Chondrocyte (in vitro differentiated cells): ENCODE measurements around the gene XDH. TPM values are rescaled to one million over a fixed set of nuclear protein-coding genes. Genes with fewer than 3 reads are reported as not detected.

Experiments
- DNase-seq: peaks from one replicate; pipeline ENCODE4 v3.0.0; 2021; ENCODE audit warnings: mixed read lengths, low spot score
- H3K27ac Mint-ChIP-seq: one replicate; pipeline ENCODE4 v1.8.0; 2021; ENCODE audit warnings: mild to moderate bottlenecking, moderate library complexity, mixed read lengths; ENCODE audit not compliant: unreplicated experiment
- H3K27me3 Mint-ChIP-seq: 2 replicates; pipeline ENCODE4 v1.8.0; 2021; ENCODE audit warnings: low read depth, mixed read lengths
- H3K36me3 Mint-ChIP-seq: 2 replicates; pipeline ENCODE4 v1.8.0; 2021; ENCODE audit warnings: low read depth, mixed read lengths
- H3K4me1 Mint-ChIP-seq: 2 replicates; pipeline ENCODE4 v1.8.0; 2021; ENCODE audit warnings: low read depth, mild to moderate bottlenecking, mixed read lengths
- H3K4me3 Mint-ChIP-seq: one replicate; pipeline ENCODE4 v1.8.0; 2021; ENCODE audit warnings: mild to moderate bottlenecking, moderate library complexity, mixed read lengths; ENCODE audit not compliant: unreplicated experiment
- H3K9me3 Mint-ChIP-seq: 2 replicates; pipeline ENCODE4 v1.8.0; 2021; ENCODE audit warnings: low read depth, mixed read lengths
- total RNA-seq: library from RNA; stranded (reverse); gene quantifications from 3 replicates; pipeline ENCODE4 v1.2.1, GENCODE V29; 2021
- TF ChIP-seq, protein P1 (sequence below): fragments of 200-600 bp; sonication (generic); IDR thresholded peaks from 2 replicates; pipeline ENCODE4 v1.5.0; 2021; ENCODE audit warnings: antibody characterized with exemption, mild to moderate bottlenecking, moderate library complexity

Gene XDH
- total RNA-seq, 1 donor from 2014 or later = 0.12 TPM

- TF ChIP-seq, protein P1, sequence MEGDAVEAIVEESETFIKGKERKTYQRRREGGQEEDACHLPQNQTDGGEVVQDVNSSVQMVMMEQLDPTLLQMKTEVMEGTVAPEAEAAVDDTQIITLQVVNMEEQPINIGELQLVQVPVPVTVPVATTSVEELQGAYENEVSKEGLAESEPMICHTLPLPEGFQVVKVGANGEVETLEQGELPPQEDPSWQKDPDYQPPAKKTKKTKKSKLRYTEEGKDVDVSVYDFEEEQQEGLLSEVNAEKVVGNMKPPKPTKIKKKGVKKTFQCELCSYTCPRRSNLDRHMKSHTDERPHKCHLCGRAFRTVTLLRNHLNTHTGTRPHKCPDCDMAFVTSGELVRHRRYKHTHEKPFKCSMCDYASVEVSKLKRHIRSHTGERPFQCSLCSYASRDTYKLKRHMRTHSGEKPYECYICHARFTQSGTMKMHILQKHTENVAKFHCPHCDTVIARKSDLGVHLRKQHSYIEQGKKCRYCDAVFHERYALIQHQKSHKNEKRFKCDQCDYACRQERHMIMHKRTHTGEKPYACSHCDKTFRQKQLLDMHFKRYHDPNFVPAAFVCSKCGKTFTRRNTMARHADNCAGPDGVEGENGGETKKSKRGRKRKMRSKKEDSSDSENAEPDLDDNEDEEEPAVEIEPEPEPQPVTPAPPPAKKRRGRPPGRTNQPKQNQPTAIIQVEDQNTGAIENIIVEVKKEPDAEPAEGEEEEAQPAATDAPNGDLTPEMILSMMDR = no peak
- peaks cover 20% of the 10 kb centered on the region for H3K27me3 Mint-ChIP-seq
- H3K36me3 Mint-ChIP-seq = no peaks in the 10 kb centered on the region
- H3K27ac Mint-ChIP-seq = no peak overlapping the region
- no peaks in the 10 kb centered on the region for H3K4me1 Mint-ChIP-seq
- DNase-seq = no peak
- H3K9me3 Mint-ChIP-seq = peaks cover 12% of the 10 kb centered on the region
- H3K4me3 Mint-ChIP-seq = no peak overlapping the region
These were observed 61.4 kb downstream of the XDH start for GRCh38 chr2:31353179-31353578.

- TF ChIP-seq, protein P1 = no peak
- Mint-ChIP-seq H3K36me3 (no peaks in the 10 kb centered on the region), H3K27ac (no peak overlapping the region), H3K27me3 (peaks cover 4% of the 10 kb centered on the region), H3K9me3 (peaks cover 12% of the 10 kb centered on the region), H3K4me1 (peaks cover 4% of the 10 kb centered on the region), H3K4me3 (no peak overlapping the region)
- no peak for DNase-seq
These were observed 64.9 kb downstream of the XDH start for GRCh38 chr2:31349684-31350083.

DNA sequence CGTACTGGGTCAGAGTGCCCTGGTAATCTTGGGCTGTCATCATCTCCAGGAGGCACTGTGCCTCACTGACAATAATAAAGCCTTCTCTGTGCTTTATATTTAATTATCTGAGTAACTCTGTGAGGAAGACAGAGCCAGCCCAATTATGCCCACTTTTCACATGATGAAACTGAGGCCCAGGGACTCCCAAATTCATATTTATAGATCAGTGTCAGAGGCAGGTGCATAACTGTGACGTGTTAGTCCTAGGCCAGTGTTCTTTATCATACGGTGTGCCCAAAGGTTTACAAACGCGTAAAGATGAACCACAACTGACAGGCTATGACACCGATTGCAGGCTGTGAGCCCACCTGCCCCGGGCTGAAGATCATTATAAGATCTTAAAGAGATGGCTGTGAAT is 65.4 kb downstream of the XDH start:
- Mint-ChIP-seq H3K27ac (no peak overlapping the region), H3K4me1 (peaks cover 4% of the 10 kb centered on the region), H3K4me3 (no peak overlapping the region), H3K36me3 (no peaks in the 10 kb centered on the region), H3K9me3 (peaks cover 12% of the 10 kb centered on the region), H3K27me3 (no peaks in the 10 kb centered on the region)
- TF ChIP-seq, protein P1 = no peak
- no peak for DNase-seq

DNA sequence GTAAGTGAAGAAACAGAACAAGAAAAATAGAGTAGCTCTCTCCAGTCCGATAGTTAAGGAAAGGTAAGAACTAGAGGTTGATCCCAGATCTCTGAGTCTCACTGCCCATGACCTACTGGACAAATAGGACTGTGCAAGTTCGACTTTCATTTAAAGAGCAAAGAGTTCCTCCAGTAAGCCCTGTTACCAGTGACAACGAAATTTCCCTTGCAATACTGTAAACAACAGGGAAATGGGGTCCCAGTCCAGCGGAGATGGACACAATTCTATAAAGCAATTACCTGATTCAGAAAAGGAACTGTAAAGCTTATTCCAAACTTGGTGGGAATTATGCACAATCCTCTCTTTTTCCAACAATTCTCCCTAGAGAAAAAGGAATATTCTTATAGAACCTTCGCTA is 65.9 kb downstream of the XDH start:
- Mint-ChIP-seq H3K9me3 (peaks cover 12% of the 10 kb centered on the region), H3K4me1 (peaks cover 4% of the 10 kb centered on the region), H3K4me3 (no peak overlapping the region), H3K36me3 (no peaks in the 10 kb centered on the region), H3K27me3 (no peaks in the 10 kb centered on the region), H3K27ac (no peak overlapping the region)
- TF ChIP-seq, protein P1 = no peak
- no peak for DNase-seq

- Mint-ChIP-seq H3K36me3 (no peaks in the 10 kb centered on the region), H3K4me1 (peaks cover 4% of the 10 kb centered on the region), H3K27me3 (no peaks in the 10 kb centered on the region), H3K9me3 (peaks cover 12% of the 10 kb centered on the region), H3K27ac (no peak overlapping the region), H3K4me3 (no peak overlapping the region)
- no peak for DNase-seq
- TF ChIP-seq, protein P1 = no peak
These were observed 66.8 kb downstream of the XDH start for GRCh38 chr2:31347750-31348149.
